Measurements from ENCODE around the gene IFTAP. TPM values are rescaled to one million over a fixed set of nuclear protein-coding genes. Genes with fewer than 3 reads are reported as not detected.

Gene IFTAP
- total RNA-seq, 4 donors from 2014 or later: 22.1 to 35.3 (median 29.5) TPM

GRCh38 chr11:36567694-36568093, 26.6 kb upstream of the IFTAP start, which contains the start of gene RAG1:
Gene RAG1, plus strand, starts transcription at chr11:36568007. Its CDS starts 5,298 bp downstream, at chr11:36573305.
- H3K9me3 ChIP-seq: no peaks in the 10 kb centered on the region
- intact Hi-C loops (cut with DNase I; ENCODE audit: low total_unique reads): loop anchor here (10.0 kb wide), 1 partner anchor 177 kb away; no protein-coding TSS in a partner anchor

GRCh38 chr11:36569095-36569494, 25.2 kb upstream of the IFTAP start:
- Histone ChIP-seq H3K4me3 (no peak overlapping the region), H3K27ac (no peak overlapping the region), H3K4me1 (peaks cover 0 to 3% of the 10 kb centered on the region in 2 donors), H3K27me3 (peaks cover 0 to 3% (median 0%) of the 10 kb centered on the region in 3 donors), H3K9me3 (no peaks in the 10 kb centered on the region), H3K36me3 (no peaks in the 10 kb centered on the region)
- in situ Hi-C loops (cut with MboI; ENCODE audit: low sequenced_read_pairs in 4 of 4): loop anchor here (10.0 kb wide), 2 partner anchors 96 to 176 kb away; no protein-coding TSS in a partner anchor
- ATAC-seq (no peak), DNase-seq (no peak)
- intact Hi-C loops (cut with DNase I; ENCODE audit: low total_unique reads): loop anchor here (10.0 kb wide), 1 partner anchor 176 kb away; no protein-coding TSS in a partner anchor
- TF ChIP-seq CTCF (IDR thresholded peaks at IDR 0.05 in 4 of 5, conservative IDR thresholded peaks at IDR 0.05 in 1 of 5): no peak
- no peak for TF ChIP-seq POLR2A (IDR thresholded peaks at IDR 0.05)

More at GRCh38 chr11:36567694-36568093, 26.6 kb upstream of the IFTAP start, which contains the start of gene RAG1:
- DNase-seq (no peak), ATAC-seq (no peak)
- in situ Hi-C loops (cut with MboI; ENCODE audit: low sequenced_read_pairs in 4 of 4): loop anchor here (10.0 kb wide), 2 partner anchors 97 to 177 kb away; no protein-coding TSS in a partner anchor
- Histone ChIP-seq H3K27ac (no peak within 1 kb of the TSS), H3K36me3 (no peaks in the 10 kb centered on the region), H3K27me3 (peaks cover 0 to 3% (median 0%) of the 10 kb centered on the region in 3 donors), H3K4me1 (peaks cover 0 to 3% of the 10 kb centered on the region in 2 donors), H3K4me3 (no peak within 1 kb of the TSS)
- TF ChIP-seq POLR2A (IDR thresholded peaks at IDR 0.05) (no peak), CTCF (IDR thresholded peaks at IDR 0.05 in 4 of 5, conservative IDR thresholded peaks at IDR 0.05 in 1 of 5) (no peak)

- TF ChIP-seq CTCF (IDR thresholded peaks at IDR 0.05 in 4 of 5, conservative IDR thresholded peaks at IDR 0.05 in 1 of 5): no peak
- TF ChIP-seq POLR2A (IDR thresholded peaks at IDR 0.05): no peak
- H3K27ac ChIP-seq: no peak overlapping the region
- DNase-seq (no peak), ATAC-seq (no peak)
- in situ Hi-C loops (cut with MboI; ENCODE audit: low sequenced_read_pairs in 4 of 4): loop anchor here in 1 of 4 donors (5.0 kb wide), 1 partner anchor 93 kb away; no protein-coding TSS in a partner anchor
- H3K4me1 ChIP-seq: no peaks in the 10 kb centered on the region
- H3K9me3 ChIP-seq: no peaks in the 10 kb centered on the region
- H3K27me3 ChIP-seq: peaks cover 0 to 3% (median 0%) of the 10 kb centered on the region in 3 donors
- intact Hi-C loops (cut with DNase I; ENCODE audit: low total_unique reads): no loop called here
- no peaks in the 10 kb centered on the region for H3K36me3 ChIP-seq
- H3K4me3 ChIP-seq: no peak overlapping the region
Measured at GRCh38 chr11:36574486-36574885, 19.8 kb upstream of the IFTAP start.

GRCh38 chr11:36577373-36577772, 16.9 kb upstream of the IFTAP start:
- Histone ChIP-seq H3K4me3 (no peak overlapping the region), H3K27ac (no peak overlapping the region), H3K27me3 (no peaks in the 10 kb centered on the region), H3K36me3 (no peaks in the 10 kb centered on the region), H3K9me3 (no peaks in the 10 kb centered on the region), H3K4me1 (no peaks in the 10 kb centered on the region)
- DNase-seq: no peak
- no peak for TF ChIP-seq CTCF (IDR thresholded peaks at IDR 0.05 in 4 of 5, conservative IDR thresholded peaks at IDR 0.05 in 1 of 5)
- TF ChIP-seq POLR2A (IDR thresholded peaks at IDR 0.05): no peak
- in situ Hi-C loops (cut with MboI; ENCODE audit: low sequenced_read_pairs in 4 of 4): no loop called here
- intact Hi-C loops (cut with DNase I; ENCODE audit: low total_unique reads): no loop called here
- ATAC-seq: no peak

All from gastrocnemius medialis (tissue), 4 donors.